GM18499 (cell line): ENCODE measurements around the gene CTBP2.
"Not testable (repeated sequence)": the region's sequence is repeated elsewhere in the genome, so short reads cannot be mapped to it uniquely, and the experiment has no call there.

Source experiments
- ATAC-seq: cut with Tn5 transposase; IDR thresholded peaks from one replicate; pipeline ENCODE4 v1.9.1; 2021; ENCODE audit warnings: moderate number of reproducible peaks; ENCODE audit not compliant: insufficient read depth, unreplicated experiment

CTBP2 gene

GRCh38 chr10:125076121-125076825 lies 84.1 kb downstream of the CTBP2 start:
- ATAC-seq = no peak

- ATAC-seq = no peak
Observed at GRCh38 chr10:125073996-125074395, 86.4 kb downstream of the CTBP2 start.

GRCh38 chr10:125072794-125073193 lies 87.6 kb downstream of the CTBP2 start:
- no peak for ATAC-seq

DNA sequence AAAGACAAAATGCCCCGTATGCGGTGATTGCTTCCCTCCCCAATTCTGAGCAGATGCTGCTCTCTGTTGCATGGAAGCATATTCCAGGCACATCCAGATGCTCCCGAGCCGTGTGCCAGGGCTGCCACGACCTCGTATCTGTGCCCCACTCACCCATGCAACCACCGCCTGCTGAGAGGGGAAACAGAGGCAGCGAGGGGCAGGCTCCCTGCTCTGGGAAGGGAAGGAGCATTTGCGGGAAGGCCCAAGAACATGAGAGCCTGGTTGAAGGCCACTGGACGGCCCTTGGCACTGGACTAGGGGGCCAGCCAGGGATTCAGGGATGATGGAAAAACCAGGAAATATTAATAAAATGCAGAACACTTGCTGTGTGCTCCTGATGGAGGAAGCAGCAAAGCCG lies 89.4 kb downstream of the CTBP2 start:
- ATAC-seq = no peak

DNA sequence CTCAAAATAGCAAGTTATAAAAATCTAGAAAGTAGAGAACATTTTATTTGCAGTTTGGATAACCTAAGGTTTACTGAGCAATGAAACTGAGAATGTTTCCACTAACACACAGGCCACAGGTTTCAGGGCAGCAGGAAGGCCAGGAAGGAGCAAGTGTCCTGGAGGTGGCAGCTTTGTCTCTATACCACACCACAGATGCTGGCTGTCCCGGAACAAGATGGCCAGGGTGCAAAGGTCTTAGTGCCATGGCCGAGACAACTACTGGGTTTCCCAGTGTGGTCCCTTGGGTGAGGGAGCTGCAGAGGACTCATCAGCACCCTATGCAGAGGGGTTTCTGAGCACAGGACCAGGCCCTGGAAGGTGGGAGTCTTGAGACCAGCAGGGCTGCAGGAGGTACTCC lies 92.0 kb downstream of the CTBP2 start:
- ATAC-seq = no peak

DNA sequence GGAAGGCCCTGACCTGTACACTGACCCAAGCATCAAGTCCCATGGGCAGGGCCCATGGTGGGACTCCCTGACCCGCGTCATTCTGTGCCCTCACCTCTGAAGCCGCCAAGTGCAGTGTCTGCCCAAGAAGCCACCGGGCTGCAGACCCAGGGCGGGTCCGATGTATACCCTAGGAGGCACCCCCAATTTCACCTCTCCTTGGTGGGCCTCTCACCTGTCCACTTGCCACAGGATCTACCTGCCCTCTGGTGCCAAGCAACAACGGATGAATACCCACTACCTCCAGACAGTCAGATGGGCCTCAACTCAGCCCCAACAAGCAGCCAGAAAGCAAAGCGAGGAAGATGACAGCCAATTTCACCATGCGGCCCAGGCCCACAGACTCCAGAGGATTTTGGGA lies 92.6 kb downstream of the CTBP2 start:
- ATAC-seq = no peak

- no peak for ATAC-seq
Observed at GRCh38 chr10:125066764-125067450, 93.5 kb downstream of the CTBP2 start.

GRCh38 chr10:125064681-125065492 lies 95.5 kb downstream of the CTBP2 start:
- ATAC-seq = peak; percentile 92

DNA sequence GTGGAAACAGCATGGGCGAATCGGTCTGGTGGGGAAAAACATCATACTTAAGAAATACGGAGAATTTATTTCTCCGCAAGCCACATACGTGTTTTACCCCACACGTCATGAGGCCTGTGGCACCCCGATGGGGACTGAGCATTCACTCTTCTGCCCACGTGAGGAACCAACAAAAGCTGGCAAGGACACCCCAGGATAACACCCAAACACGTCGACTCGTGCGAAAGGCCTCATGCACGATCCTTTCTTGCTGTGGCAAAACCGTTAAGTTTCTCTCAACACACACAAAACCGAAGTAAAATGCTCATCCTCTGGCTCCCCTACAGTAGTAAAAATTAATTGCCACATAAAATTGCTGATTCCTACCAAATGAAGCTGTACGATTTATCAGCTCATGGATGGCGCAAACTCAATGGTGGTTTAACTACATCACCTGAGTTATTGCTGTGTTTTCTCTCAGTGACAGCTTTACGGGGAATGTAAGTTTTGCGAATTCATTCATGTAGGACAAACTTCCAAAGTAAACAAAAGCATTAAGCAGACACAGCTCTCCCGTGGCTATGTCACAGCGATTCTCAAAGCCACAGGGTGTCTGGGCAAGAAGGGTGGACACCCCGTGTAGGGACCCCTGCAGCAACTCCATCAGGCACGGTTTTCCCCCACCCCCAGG lies 97.0 kb downstream of the CTBP2 start:
- ATAC-seq = no peak

GRCh38 chr10:125062914-125063230 lies 97.5 kb downstream of the CTBP2 start:
- ATAC-seq = no peak

DNA sequence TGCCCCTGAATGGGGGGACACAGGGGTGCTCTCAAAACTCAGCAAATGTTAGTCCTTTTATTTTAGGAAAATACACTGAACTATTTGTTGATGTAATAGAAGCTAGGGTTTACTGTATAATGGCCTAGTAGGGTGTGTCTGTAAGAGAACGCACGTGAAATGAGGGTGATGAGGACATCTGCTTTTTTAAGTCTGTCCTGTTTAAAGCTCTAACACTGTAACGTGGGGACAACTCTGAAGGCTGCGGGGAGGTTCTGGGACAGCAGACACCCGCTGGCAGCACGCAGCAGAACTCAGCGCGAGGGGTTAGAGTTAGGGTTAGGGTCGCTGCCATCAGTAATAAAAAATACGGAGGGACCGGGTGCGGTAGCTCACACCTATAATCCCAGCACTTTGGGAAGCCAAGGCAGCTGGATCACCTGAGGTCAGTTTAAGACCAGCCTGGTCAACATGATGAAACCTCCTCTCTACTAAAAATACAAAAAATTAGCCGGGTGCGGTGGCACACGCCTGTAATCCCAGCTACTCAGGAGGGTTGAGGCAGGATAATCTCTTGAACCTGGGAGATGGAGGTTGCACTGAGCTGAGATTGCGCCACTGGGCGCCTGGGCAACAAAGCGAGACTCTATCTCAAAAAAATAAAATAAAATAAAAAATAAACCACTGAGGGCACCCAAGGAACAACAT lies 98.0 kb downstream of the CTBP2 start:
- ATAC-seq = no peak

GRCh38 chr10:125061557-125062226 lies 98.7 kb downstream of the CTBP2 start:
- ATAC-seq = no peak

- no peak for ATAC-seq
Observed at GRCh38 chr10:125060826-125061556, 99.4 kb downstream of the CTBP2 start.

DNA sequence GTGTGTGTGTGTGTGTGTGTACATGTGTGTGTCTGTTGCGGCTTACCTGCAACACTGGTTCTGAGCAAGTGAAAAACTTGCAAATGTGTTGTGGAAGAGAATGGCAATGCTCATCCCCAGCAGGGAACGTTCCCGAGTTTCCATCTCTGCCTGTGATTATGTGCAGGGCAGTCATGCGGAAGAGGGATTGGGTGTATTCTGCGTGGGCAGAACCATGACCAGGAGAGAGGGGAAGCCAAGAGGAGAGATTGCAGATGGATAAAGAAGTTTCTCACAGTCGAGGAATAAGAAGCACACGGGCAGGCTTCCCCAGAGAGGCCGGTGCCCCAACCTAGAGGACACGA lies 99.9 kb downstream of the CTBP2 start:
- no peak for ATAC-seq

DNA sequence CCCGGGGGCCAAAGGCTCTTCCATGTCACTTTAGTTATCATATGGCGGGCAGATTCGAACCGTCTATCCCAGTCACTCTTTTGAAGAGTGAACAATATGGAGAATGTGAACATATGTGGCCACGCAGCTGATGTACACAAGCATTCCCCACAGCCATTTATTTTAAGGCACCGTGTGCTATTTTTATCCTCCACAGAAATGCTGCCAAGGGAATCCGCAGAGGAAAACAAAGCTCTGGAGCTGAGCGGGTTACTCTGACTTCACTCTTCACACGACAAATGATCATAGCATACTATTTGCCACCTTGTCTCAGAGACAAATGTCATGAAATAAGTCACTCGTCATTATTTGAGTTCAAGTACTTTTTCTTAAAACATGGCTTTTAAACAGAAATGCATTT lies 100.3 kb downstream of the CTBP2 start:
- no peak for ATAC-seq

GRCh38 chr10:125059348-125059747 lies 101.0 kb downstream of the CTBP2 start:
- ATAC-seq = not testable (repeated sequence)

- no peak for ATAC-seq
Observed at GRCh38 chr10:125057158-125058001, 103.0 kb downstream of the CTBP2 start.
